Kidney (tissue), 14 donors: ENCODE data around the gene CELSR3. TPM values are rescaled to one million over a fixed set of nuclear protein-coding genes. Genes with fewer than 3 reads are reported as not detected.

Source experiments
- DNase-seq, 5 donors: peaks; one replicate each; pipeline ENCODE4 v3.0.0-alpha.2; 2013 to 2020
- FAIRE-seq: peaks from 2 replicates; lab custom pipeline; 2012; peaks lifted over from hg19 to GRCh38; lab: Jason Lieb, UNC
- H3K27ac ChIP-seq, 2 donors: one replicate each; pipeline ENCODE4 v1.7.0; 2013; ENCODE audit warnings: low read depth in 2 of 2, low read length in 2 of 2, inconsistent platforms in 1 of 2
- H3K27me3 ChIP-seq: one replicate; pipeline ENCODE4 v1.7.1; 2013; ENCODE audit warnings: low read length, inconsistent platforms; ENCODE audit not compliant: control insufficient read depth, insufficient read depth
- H3K36me3 ChIP-seq, 3 donors: one replicate each; pipeline versions ENCODE4 v1.7.0 to v1.7.1; 2013; ENCODE audit warnings: low read length in 3 of 3, control low read depth in 1 of 3, inconsistent platforms in 1 of 3; ENCODE audit not compliant: insufficient read depth in 3 of 3, control insufficient read depth in 2 of 3
- H3K4me1 ChIP-seq, 3 donors: one replicate each; pipeline versions ENCODE4 v1.7.0 to v1.7.1; 2013; ENCODE audit warnings: low read length in 3 of 3, inconsistent platforms in 1 of 3, low read depth in 1 of 3; ENCODE audit not compliant: control insufficient read depth in 2 of 3, insufficient read depth in 2 of 3
- H3K4me3 ChIP-seq, 3 donors: one replicate each; pipeline versions ENCODE4 v1.7.0 to v1.8.1; 2013; ENCODE audit warnings: low read length in 3 of 3, control low read depth in 1 of 3, inconsistent platforms in 1 of 3
- H3K9ac ChIP-seq, 3 donors: one replicate each; pipeline versions ENCODE4 v1.7.0 to v1.7.1; 2013; ENCODE audit warnings: low read length in 3 of 3, control low read depth in 1 of 3, inconsistent platforms in 1 of 3
- H3K9me3 ChIP-seq, 3 donors: one replicate each; pipeline versions ENCODE4 v1.7.0 to v1.7.1; 2013; ENCODE audit warnings: low read length in 3 of 3, control low read depth in 1 of 3, inconsistent platforms in 1 of 3; ENCODE audit not compliant: control insufficient read depth in 2 of 3, insufficient read depth in 1 of 3
- CTCF ChIP-seq: IDR thresholded peaks from 3 replicates; pipeline ENCODE4 v1.5.1; 2012; ENCODE audit warnings: mild to moderate bottlenecking, moderate library complexity, borderline replicate concordance; ENCODE audit not compliant: insufficient read depth; ENCODE audit errors: extremely low read depth
- intact Hi-C: fragments of 100-400 bp; cut with DNase I; formaldehyde crosslinking; loops from one replicate; pipeline ENCODE4 v1.11.1; 2022
- polyA plus RNA-seq: library from polyadenylated mRNA; stranded (reverse); fragments of 350-450 nt; fragmentation: Illumina TruSeq; extraction: RNeasy Lipid Tissue Mini Kit (QIAGEN cat#74804); gene quantifications from one replicate; pipeline ENCODE4 v1.2.3, GENCODE V29; 2014; ENCODE audit warnings: low read depth, low replicate concordance; ENCODE audit not compliant: insufficient read depth
- total RNA-seq: library from RNA; stranded (reverse); fragmentation: NEBNext Ultra II Directional; extraction: Animal tissue kit (Norgen Biotek cat#: 25700); gene quantifications from one replicate; pipeline ENCODE4 v1.2.1, GENCODE V29; 2021
- donor health status: control.
- donor health status: control.
- donor health status: control.
- donor health status: control.
- donor health status: control.
- donor health status: DM: yes; HTN: yes; CAD: no.
- donor health status: Normal renal cell carcinoma (clear cell type).

CELSR3 gene
- total and polyA plus RNA-seq, 2 donors from 2014 or later: 0.17 to 2.0 TPM

GRCh38 chr3:48631516-48632448 is 30.9 kb downstream of the CELSR3 start:
- intact Hi-C loops: no loop called here
- Histone ChIP-seq H3K27me3 (no peaks in the 10 kb centered on the region), H3K4me1 (peaks cover 0 to 21% (median 5%) of the 10 kb centered on the region in 3 donors), H3K4me3 (no peak overlapping the region), H3K9me3 (no peaks in the 10 kb centered on the region), H3K27ac (no peak overlapping the region), H3K36me3 (peaks cover 0 to 45% (median 16%) of the 10 kb centered on the region in 3 donors), H3K9ac (no peak overlapping the region)
- TF ChIP-seq CTCF: no peak
- DNase-seq (no peak), FAIRE-seq (no peak)

GRCh38 chr3:48630833-48631232 is 31.9 kb downstream of the CELSR3 start:
- FAIRE-seq: no peak
- peaks cover 0 to 50% (median 16%) of the 10 kb centered on the region in 3 donors for H3K36me3 ChIP-seq
- TF ChIP-seq CTCF: no peak

GRCh38 chr3:48630407-48630806 is 32.3 kb downstream of the CELSR3 start:
- Histone ChIP-seq H3K9me3 (no peaks in the 10 kb centered on the region), H3K27ac (no peak overlapping the region), H3K4me1 (peaks cover 0 to 14% (median 5%) of the 10 kb centered on the region in 3 donors), H3K9ac (no peak overlapping the region), H3K27me3 (no peaks in the 10 kb centered on the region), H3K4me3 (no peak overlapping the region), H3K36me3 (peaks cover 0 to 50% (median 16%) of the 10 kb centered on the region in 3 donors)
- TF ChIP-seq CTCF: no peak
- intact Hi-C loops: no loop called here
- DNase-seq: no peak
- FAIRE-seq: no peak

More at GRCh38 chr3:48630833-48631232, 31.9 kb downstream of the CELSR3 start:
- no peaks in the 10 kb centered on the region for H3K27me3 ChIP-seq
- no peaks in the 10 kb centered on the region for H3K9me3 ChIP-seq
- DNase-seq: no peak
- intact Hi-C loops: no loop called here
- no peak overlapping the region for H3K27ac ChIP-seq
- peaks cover 0 to 15% (median 5%) of the 10 kb centered on the region in 3 donors for H3K4me1 ChIP-seq
- H3K9ac ChIP-seq: no peak overlapping the region
- no peak overlapping the region for H3K4me3 ChIP-seq
